ENCODE results near the gene PTBP2.

PTBP2 gene

DNA sequence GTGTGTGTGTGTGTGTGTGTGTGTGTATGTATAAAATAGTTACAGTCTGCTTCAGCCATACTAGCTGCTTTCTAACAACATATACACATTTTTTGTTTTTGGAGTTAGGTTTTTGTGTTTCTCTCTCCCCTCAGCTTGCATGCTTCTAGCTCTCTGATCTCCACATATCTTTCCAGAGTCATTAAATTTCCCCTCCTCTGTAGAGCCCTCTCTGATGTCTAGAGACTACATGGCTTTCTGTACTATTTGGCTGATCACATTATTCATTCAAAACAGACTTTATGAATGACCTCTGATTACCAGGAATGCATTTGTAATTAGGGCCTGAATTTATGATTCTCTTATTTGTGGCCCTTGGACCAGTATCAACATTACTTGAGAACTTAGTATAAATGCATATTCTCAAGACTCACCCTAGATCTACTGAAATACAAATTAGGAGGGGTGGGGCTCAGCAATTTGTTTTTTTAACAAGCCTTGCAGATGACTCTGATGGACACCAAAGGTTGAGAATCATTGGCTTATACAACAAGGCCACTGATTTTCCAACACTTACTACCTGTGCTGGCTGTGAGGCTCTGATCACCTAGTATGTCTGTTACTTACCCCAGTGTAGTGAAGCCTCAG is 104.5 kb downstream of the PTBP2 start:
- DNase-seq = no peak

DNA sequence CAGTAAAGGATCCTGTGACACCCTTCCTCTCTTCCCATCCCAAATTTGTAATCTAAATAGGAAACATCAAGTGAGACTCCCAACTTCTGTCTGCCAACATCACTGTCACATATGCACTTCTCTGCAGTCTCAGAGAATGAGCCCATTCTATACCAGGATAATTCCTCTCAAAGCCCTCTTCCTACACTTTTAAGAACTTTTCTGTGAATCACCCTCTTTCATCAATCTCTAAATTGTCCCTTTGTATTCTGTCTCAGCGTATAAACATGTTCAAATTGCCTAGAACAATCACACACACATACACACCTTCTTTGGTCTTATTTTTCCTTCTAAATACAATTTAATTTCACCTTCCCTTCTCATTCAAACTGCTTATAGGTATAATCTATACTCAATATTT is 111.8 kb downstream of the PTBP2 start:
- DNase-seq = no peak

- DNase-seq = no peak
These were observed 113.4 kb downstream of the PTBP2 start for GRCh38 chr1:96834986-96835385.

DNA sequence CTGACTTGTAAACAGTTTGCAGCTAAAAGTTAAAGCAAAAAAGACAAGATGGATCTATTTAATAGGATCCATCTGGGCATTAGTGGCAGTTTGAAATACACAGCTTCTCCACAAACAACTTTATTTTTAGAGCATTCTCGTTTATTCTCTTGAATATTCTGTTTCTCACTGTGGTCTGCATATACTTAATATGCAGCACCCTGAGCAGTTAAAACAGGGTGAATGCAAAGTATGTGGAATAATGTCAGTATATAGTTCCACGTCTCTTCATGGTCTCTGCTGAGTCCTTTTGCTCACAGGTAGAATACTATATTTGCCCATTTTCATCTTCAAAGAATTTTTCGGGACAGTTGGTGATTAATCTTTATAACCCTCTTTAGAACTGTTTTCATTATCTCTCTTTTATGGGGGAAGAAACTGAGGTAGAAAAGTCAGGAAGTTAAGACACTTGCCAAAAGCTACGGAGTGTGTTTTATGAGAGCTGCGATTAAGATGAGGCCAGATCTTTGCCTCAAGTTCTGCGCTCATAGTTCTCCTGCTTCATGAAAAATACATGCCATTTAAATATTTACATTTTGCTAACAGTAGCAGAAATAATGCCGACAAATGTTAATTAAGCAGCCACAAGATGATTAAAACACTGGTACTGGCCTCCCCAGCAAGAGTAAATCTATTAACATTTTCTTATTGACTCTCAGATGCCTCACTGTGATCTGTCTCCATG is 115.6 kb downstream of the PTBP2 start:
- no peak for DNase-seq

GRCh38 chr1:96837781-96838216 is 116.2 kb downstream of the PTBP2 start:
- no peak for DNase-seq

- DNase-seq = no peak
These were observed 118.8 kb downstream of the PTBP2 start for GRCh38 chr1:96840396-96840795.

DNA sequence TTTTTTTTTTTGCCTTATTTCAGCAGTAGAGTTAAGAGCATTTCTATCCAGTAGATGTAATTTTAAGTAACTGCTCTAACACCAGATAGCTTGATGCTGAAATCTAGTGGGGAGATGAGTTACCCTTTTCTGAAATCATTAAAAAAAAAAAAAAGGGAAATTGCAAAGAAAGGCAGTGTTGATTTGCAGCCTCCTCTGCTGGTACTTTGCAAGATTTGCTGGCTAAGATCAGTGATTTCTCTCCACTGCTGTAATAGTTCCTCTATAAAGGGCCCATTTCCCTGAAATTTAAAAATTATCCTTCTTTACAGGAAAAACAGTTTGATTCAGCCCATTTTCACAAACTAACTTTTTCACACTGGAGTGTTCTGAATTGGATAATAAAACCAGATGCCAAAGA is 120.6 kb downstream of the PTBP2 start:
- peak; percentile 48 to 49 for DNase-seq

GRCh38 chr1:96843196-96843595 is 121.6 kb downstream of the PTBP2 start:
- DNase-seq = peak; percentile 19 to 48

- DNase-seq = no peak
These were observed 122.0 kb downstream of the PTBP2 start for GRCh38 chr1:96843601-96844000.

GRCh38 chr1:96845464-96845863 is 123.9 kb downstream of the PTBP2 start:
- DNase-seq = peak; percentile 14 to 28

GRCh38 chr1:96861836-96862235 is 140.3 kb downstream of the PTBP2 start:
- DNase-seq = no peak

DNA sequence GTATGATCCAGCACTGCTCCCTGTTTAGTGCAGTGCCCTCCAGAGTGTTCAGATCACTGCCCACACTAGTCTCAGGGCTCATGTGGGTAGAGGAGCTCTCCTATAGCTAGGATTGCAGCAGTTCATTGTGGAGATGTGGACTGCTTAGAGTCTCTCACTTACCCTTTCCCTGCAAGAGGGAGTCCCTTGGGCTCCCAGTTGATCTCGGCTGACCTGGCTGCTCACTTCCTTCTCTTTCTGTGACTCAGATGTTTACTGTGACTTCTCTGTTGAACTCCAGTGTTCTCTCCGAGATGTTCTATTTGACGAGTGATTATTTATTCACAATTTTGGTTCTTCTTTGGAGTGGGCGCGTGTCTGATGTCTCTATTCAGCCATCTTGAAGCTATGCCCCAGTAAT is 141.9 kb downstream of the PTBP2 start:
- no peak for DNase-seq
